HepG2 (cell line): ENCODE data around the gene HEPACAM2. TPM values are rescaled to one million over a fixed set of nuclear protein-coding genes. Genes with fewer than 3 reads are reported as not detected.

ENCODE experiments used
- CAMTA2 ChIP-seq: sonication (generic); formaldehyde crosslinking; IDR thresholded peaks from 2 replicates; pipeline ENCODE4 v1.4.0; 2020; ENCODE audit warnings: mild to moderate bottlenecking, missing genetic modification reagents, borderline replicate concordance
- CENPBD1 ChIP-seq: sonication (generic); formaldehyde crosslinking; IDR thresholded peaks from 2 replicates; pipeline ENCODE4 v1.8.0; 2022; ENCODE audit warnings: missing genetic modification reagents, low read depth, mild to moderate bottlenecking, borderline replicate concordance
- DNMT3B ChIP-seq: conservative IDR thresholded peaks from 2 replicates; pipeline ENCODE4 v1.6.1; 2016; ENCODE audit warnings: missing biosample characterization, control low read depth
- HMGXB3 ChIP-seq: sonication (generic); formaldehyde crosslinking; IDR thresholded peaks from 2 replicates; pipeline ENCODE4 v1.4.0; 2020; ENCODE audit warnings: missing genetic modification reagents, borderline replicate concordance
- NKX3-1 ChIP-seq: sonication (generic); formaldehyde crosslinking; IDR thresholded peaks from 2 replicates; pipeline ENCODE4 v1.5.0; 2020; ENCODE audit warnings: missing genetic modification reagents
- PLSCR1 ChIP-seq: sonication (generic); formaldehyde crosslinking; IDR thresholded peaks from 2 replicates; pipeline ENCODE4 v1.5.0; 2020; ENCODE audit warnings: missing genetic modification reagents, mild to moderate bottlenecking, borderline replicate concordance
- SMAD3 ChIP-seq: sonication (generic); formaldehyde crosslinking; IDR thresholded peaks from 2 replicates; pipeline ENCODE4 v1.4.0; 2020; ENCODE audit warnings: missing genetic modification reagents
- XRCC5 ChIP-seq: fragments of 200-400 bp; formaldehyde crosslinking; optimal IDR thresholded peaks from 2 replicates; pipeline ENCODE3; 2017; ENCODE audit warnings: mild to moderate bottlenecking, low read length
- ZMAT5 ChIP-seq: sonication (generic); formaldehyde crosslinking; IDR thresholded peaks from 2 replicates; pipeline ENCODE4 v1.5.0; 2020; ENCODE audit warnings: mild to moderate bottlenecking, low read depth, missing genetic modification reagents, borderline replicate concordance
- ZNF407 ChIP-seq: sonication (generic); formaldehyde crosslinking; IDR thresholded peaks from one replicate; pipeline ENCODE4 v1.5.1; 2020; ENCODE audit warnings: mild to moderate bottlenecking, missing genetic modification reagents; ENCODE audit errors: not compliant biosample characterization
- ZNF543 ChIP-seq: sonication (generic); formaldehyde crosslinking; IDR thresholded peaks from 2 replicates; pipeline ENCODE4 v1.4.0; 2020; ENCODE audit warnings: mild to moderate bottlenecking, missing genetic modification reagents
- ZNF644 ChIP-seq: IDR thresholded peaks from 2 replicates; pipeline ENCODE4 v1.6.1; 2016; ENCODE audit warnings: low read depth
- ZNF775 ChIP-seq: sonication (generic); formaldehyde crosslinking; IDR thresholded peaks from 2 replicates; pipeline ENCODE4 v1.4.0; 2020; ENCODE audit warnings: missing genetic modification reagents, mild to moderate bottlenecking, moderate library complexity, borderline replicate concordance
- polyA plus RNA-seq, 8 experiments: library from polyadenylated mRNA; depleted of rRNA in 3 of 8; stranded (reverse) in 7 of 8; unstranded in 1 of 8; fragments of >200 nt; fragmentation: Illumina TruSeq in 4 of 8; extraction: Trizol in 4 of 8; gene quantifications; 2 replicates each; pipeline versions ENCODE4 v1.2.1 to v1.2.3, GENCODE V29; 2011 to 2016; ENCODE audit warnings: low read depth in 4 of 8, missing spikeins in 1 of 8, mixed read lengths in 1 of 8; ENCODE audit not compliant: insufficient read depth in 1 of 8
- total RNA-seq, 5 experiments: library from RNA; depleted of rRNA; stranded (reverse); fragments of >200 nt; fragmentation: Illumina TruSeq; extraction: Trizol; gene quantifications; 2 replicates each; pipeline ENCODE4 v1.2.3, GENCODE V29; 2016; ENCODE audit warnings: low read depth in 1 of 5

The HEPACAM2 gene
- total and polyA plus RNA-seq, 2 of the 13 experiments (the other 11 are each of a cell fraction or from before 2014, with no cell fraction given): not detected

- no peak for TF ChIP-seq ZNF775 (CRISPR knock-in tag)
- no peak for TF ChIP-seq CAMTA2
- TF ChIP-seq PLSCR1 (CRISPR knock-in tag): no peak
- peak; percentile 97 for TF ChIP-seq HMGXB3 (CRISPR knock-in tag)
- no peak for TF ChIP-seq ZNF407 (CRISPR knock-in tag)
- no peak for TF ChIP-seq ZNF543 (CRISPR knock-in tag)
- peak; percentile 52 for TF ChIP-seq XRCC5
- TF ChIP-seq ZNF644 (CRISPR knock-in tag): no peak
- TF ChIP-seq NKX3-1 (CRISPR knock-in tag): no peak
- no peak for TF ChIP-seq ZMAT5 (CRISPR knock-in tag)
- 0 out of 2 replicates have a peak, but pooled peaks have one; percentile 30 for TF ChIP-seq SMAD3 (CRISPR knock-in tag)
- TF ChIP-seq DNMT3B: no peak
- TF ChIP-seq CENPBD1 (CRISPR knock-in tag): no peak
Observed at GRCh38 chr7:93231799-93232672, 5.8 kb upstream of the HEPACAM2 start, which contains the start of gene VPS50 (continued).
